HepG2 (cell line): Measurements from ENCODE around the gene PRM2. TPM values are rescaled to one million over a fixed set of nuclear protein-coding genes. Genes with fewer than 3 reads are reported as not detected.
A peak's percentile ranks its signal among the peaks of the same experiment; 100 is the strongest.

Experiments used
- MIXL1 ChIP-seq: IDR thresholded peaks from 2 replicates; pipeline ENCODE4 v1.6.1; 2016
- MTF1 ChIP-seq: sonication (generic); formaldehyde crosslinking; IDR thresholded peaks from 2 replicates; pipeline ENCODE4 v1.5.0; 2020; ENCODE audit warnings: missing genetic modification reagents
- NR2F1 ChIP-seq, 2 experiments: fragments of 450-650 bp in 1 of 2; formaldehyde crosslinking in 1 of 2; IDR thresholded peaks; 2 replicates each; pipeline versions ENCODE4 v1.5.0 to v1.6.1; 2016 to 2020; ENCODE audit warnings: mild to moderate bottlenecking in 1 of 2, missing compliant biosample characterization in 1 of 2, missing genetic modification reagents in 1 of 2, moderate library complexity in 1 of 2
- PAX8 ChIP-seq: sonication (generic); formaldehyde crosslinking; IDR thresholded peaks from 2 replicates; pipeline ENCODE4 v1.8.0; 2022; ENCODE audit warnings: mild to moderate bottlenecking, missing genetic modification reagents, borderline replicate concordance
- PHB2 ChIP-seq: fragments of 450-650 bp; IDR thresholded peaks from 2 replicates; pipeline ENCODE4 v1.6.1; 2018; ENCODE audit not compliant: partially characterized antibody
- POLR2G ChIP-seq: fragments of 200-400 bp; formaldehyde crosslinking; IDR thresholded peaks from 2 replicates; pipeline ENCODE4 v1.6.1; 2018; ENCODE audit warnings: mild to moderate bottlenecking, low read depth, low read length, moderate library complexity
- RERE ChIP-seq: IDR thresholded peaks from 2 replicates; pipeline ENCODE4 v1.6.1; 2016; ENCODE audit warnings: low read depth, missing genetic modification reagents, missing compliant biosample characterization
- SMAD9 ChIP-seq: sonication (generic); formaldehyde crosslinking; IDR thresholded peaks from 2 replicates; pipeline ENCODE4 v1.5.1; 2020; ENCODE audit warnings: mild to moderate bottlenecking, missing genetic modification reagents
- SRSF1 ChIP-seq: fragments of 200-400 bp; formaldehyde crosslinking; optimal IDR thresholded peaks from 2 replicates; pipeline ENCODE3; 2017; ENCODE audit warnings: mild to moderate bottlenecking, low read depth, low read length, moderate library complexity
- TBX3 ChIP-seq: fragments of 450-650 bp; IDR thresholded peaks from 2 replicates; pipeline ENCODE4 v1.6.1; 2017; ENCODE audit warnings: antibody characterized with exemption, mild to moderate bottlenecking, inconsistent platforms, borderline replicate concordance
- ZBTB7B ChIP-seq: sonication (generic); formaldehyde crosslinking; IDR thresholded peaks from 2 replicates; pipeline ENCODE4 v1.4.0; 2020; ENCODE audit warnings: missing genetic modification reagents
- ZNF230 ChIP-seq: sonication (generic); formaldehyde crosslinking; IDR thresholded peaks from 2 replicates; pipeline ENCODE4 v1.4.0; 2020; ENCODE audit warnings: mild to moderate bottlenecking, missing genetic modification reagents
- ZNF232 ChIP-seq: sonication (generic); formaldehyde crosslinking; IDR thresholded peaks from 2 replicates; pipeline ENCODE4 v1.4.0; 2020; ENCODE audit warnings: missing genetic modification reagents, borderline replicate concordance
- ZNF280B ChIP-seq: sonication (generic); formaldehyde crosslinking; IDR thresholded peaks from 2 replicates; pipeline ENCODE4 v1.5.0; 2020; ENCODE audit warnings: missing genetic modification reagents, mild to moderate bottlenecking, borderline replicate concordance
- ZNF34 ChIP-seq: sonication (generic); formaldehyde crosslinking; IDR thresholded peaks from 2 replicates; pipeline ENCODE4 v1.4.0; 2020; ENCODE audit warnings: mild to moderate bottlenecking, missing genetic modification reagents, borderline replicate concordance
- ZNF354B ChIP-seq: sonication (generic); formaldehyde crosslinking; IDR thresholded peaks from 2 replicates; pipeline ENCODE4 v1.8.0; 2022; ENCODE audit warnings: mild to moderate bottlenecking, missing genetic modification reagents
- ZNF44 ChIP-seq: sonication (generic); formaldehyde crosslinking; IDR thresholded peaks from 2 replicates; pipeline ENCODE4 v1.5.1; 2020; ENCODE audit warnings: mild to moderate bottlenecking, missing genetic modification reagents
- ZNF629 ChIP-seq: sonication (generic); formaldehyde crosslinking; conservative IDR thresholded peaks from 2 replicates; pipeline ENCODE4 v1.5.0; 2020; ENCODE audit warnings: missing genetic modification reagents
- ZNF782 ChIP-seq: sonication (generic); formaldehyde crosslinking; IDR thresholded peaks from 2 replicates; pipeline ENCODE4 v1.4.0; 2020; ENCODE audit warnings: missing genetic modification reagents, mild to moderate bottlenecking, borderline replicate concordance
- ZNF841 ChIP-seq: sonication (generic); formaldehyde crosslinking; IDR thresholded peaks from 2 replicates; pipeline ENCODE4 v1.8.1; 2023; ENCODE audit warnings: missing genetic modification reagents, borderline replicate concordance
- polyA plus RNA-seq, 8 experiments: library from polyadenylated mRNA; depleted of rRNA in 3 of 8; stranded (reverse) in 7 of 8; unstranded in 1 of 8; fragments of >200 nt; fragmentation: Illumina TruSeq in 4 of 8; extraction: Trizol in 4 of 8; gene quantifications; 2 replicates each; pipeline versions ENCODE4 v1.2.1 to v1.2.3, GENCODE V29; 2011 to 2016; ENCODE audit warnings: low read depth in 4 of 8, missing spikeins in 1 of 8, mixed read lengths in 1 of 8; ENCODE audit not compliant: insufficient read depth in 1 of 8
- total RNA-seq, 5 experiments: library from RNA; depleted of rRNA; stranded (reverse); fragments of >200 nt; fragmentation: Illumina TruSeq; extraction: Trizol; gene quantifications; 2 replicates each; pipeline ENCODE4 v1.2.3, GENCODE V29; 2016; ENCODE audit warnings: low read depth in 1 of 5
- TF ChIP-seq, protein P1 (sequence below): sonication (generic); formaldehyde crosslinking; conservative IDR thresholded peaks from 2 replicates; pipeline ENCODE4 v1.4.0; 2020; ENCODE audit warnings: missing genetic modification reagents

PRM2 gene
- total and polyA plus RNA-seq, 2 of the 13 experiments (the other 11 are each of a cell fraction or from before 2014, with no cell fraction given), result 0.54 TPM; not detected in 1

DNA sequence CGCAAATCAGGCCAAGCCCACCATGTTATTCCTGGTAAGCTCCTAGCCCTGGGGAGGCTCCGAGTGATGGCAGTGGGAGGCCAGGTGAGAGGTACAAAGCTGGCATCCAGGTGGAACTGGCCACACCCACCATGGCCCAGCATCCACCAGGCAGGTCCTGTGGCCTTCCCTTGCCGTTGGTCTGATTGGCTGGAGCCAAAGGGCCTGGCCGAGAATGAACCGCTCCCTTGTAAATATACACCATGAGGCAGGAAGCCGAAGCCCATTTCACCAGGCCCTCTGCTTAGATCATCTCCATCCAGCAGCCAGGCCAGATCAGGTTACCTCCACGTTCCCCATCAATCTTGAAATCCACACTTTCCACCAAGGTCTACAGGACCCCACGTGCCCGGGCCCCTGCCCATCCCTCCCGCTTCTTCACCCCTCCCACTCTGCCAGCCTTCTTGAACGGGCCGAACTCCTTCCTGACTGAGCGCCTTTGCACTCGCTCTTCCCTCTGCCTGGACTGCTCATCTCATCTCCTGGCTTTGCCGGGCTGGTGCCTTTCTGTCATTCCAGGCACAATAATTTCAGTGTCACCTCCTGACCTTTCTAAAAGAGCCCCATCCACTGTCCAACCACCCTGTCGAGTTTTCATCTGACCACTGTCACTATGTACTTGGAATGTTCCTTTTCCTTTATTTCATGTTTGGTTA, 26.0 kb downstream of the PRM2 start (continued):
- no peak for TF ChIP-seq RERE
- peak in 1 of 2 experiments; percentile 15; a peak in 1 of 4 replicates for TF ChIP-seq NR2F1 (CRISPR knock-in tag; IDR thresholded peaks at IDR 0.05)
- TF ChIP-seq ZNF629 (CRISPR knock-in tag), result no peak
- no peak; the same call in 1 of the 2 replicates for TF ChIP-seq ZNF232 (CRISPR knock-in tag)
- TF ChIP-seq, protein P1, sequence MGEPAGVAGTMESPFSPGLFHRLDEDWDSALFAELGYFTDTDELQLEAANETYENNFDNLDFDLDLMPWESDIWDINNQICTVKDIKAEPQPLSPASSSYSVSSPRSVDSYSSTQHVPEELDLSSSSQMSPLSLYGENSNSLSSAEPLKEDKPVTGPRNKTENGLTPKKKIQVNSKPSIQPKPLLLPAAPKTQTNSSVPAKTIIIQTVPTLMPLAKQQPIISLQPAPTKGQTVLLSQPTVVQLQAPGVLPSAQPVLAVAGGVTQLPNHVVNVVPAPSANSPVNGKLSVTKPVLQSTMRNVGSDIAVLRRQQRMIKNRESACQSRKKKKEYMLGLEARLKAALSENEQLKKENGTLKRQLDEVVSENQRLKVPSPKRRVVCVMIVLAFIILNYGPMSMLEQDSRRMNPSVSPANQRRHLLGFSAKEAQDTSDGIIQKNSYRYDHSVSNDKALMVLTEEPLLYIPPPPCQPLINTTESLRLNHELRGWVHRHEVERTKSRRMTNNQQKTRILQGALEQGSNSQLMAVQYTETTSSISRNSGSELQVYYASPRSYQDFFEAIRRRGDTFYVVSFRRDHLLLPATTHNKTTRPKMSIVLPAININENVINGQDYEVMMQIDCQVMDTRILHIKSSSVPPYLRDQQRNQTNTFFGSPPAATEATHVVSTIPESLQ (CRISPR knock-in tag), result no peak
- no peak for TF ChIP-seq SRSF1
- no peak for TF ChIP-seq PHB2
- 0 out of 2 replicates have a peak, but pooled peaks have one; percentile 51 for TF ChIP-seq ZNF44 (CRISPR knock-in tag)
- TF ChIP-seq MTF1 (CRISPR knock-in tag), result 0 out of 2 replicates have a peak, but pooled peaks have one; percentile 15
- no peak for TF ChIP-seq PAX8
- TF ChIP-seq SMAD9 (CRISPR knock-in tag), result no peak
- TF ChIP-seq TBX3, result no peak
- no peak for TF ChIP-seq ZNF280B
- peak; percentile 14; the same call in 1 of the 2 replicates for TF ChIP-seq ZBTB7B (CRISPR knock-in tag)
- peak; percentile 53 for TF ChIP-seq POLR2G
- no peak for TF ChIP-seq ZNF841 (CRISPR knock-in tag)
- no peak for TF ChIP-seq MIXL1 (CRISPR knock-in tag)
- TF ChIP-seq ZNF230 (CRISPR knock-in tag), result no peak; the same call in 1 of the 2 replicates
- peak; percentile 49; the same call in 1 of the 2 replicates for TF ChIP-seq ZNF34 (CRISPR knock-in tag)
- TF ChIP-seq ZNF782 (CRISPR knock-in tag), result no peak
- TF ChIP-seq ZNF354B (CRISPR knock-in tag), result no peak
